Colonic mucosa (tissue), 4 donors: Measurements from ENCODE around the gene MTG1. TPM values are rescaled to one million over a fixed set of nuclear protein-coding genes. Genes with fewer than 3 reads are reported as not detected.

Experiments
- DNase-seq: peaks from one replicate; pipeline ENCODE4 v3.0.0-alpha.2; 2020
- H3K27ac ChIP-seq: fragments of 200-600 bp; one replicate; pipeline ENCODE4 v1.8.0; 2021
- H3K27me3 ChIP-seq: fragments of 200-600 bp; one replicate; pipeline ENCODE4 v1.8.0; 2021
- H3K36me3 ChIP-seq: fragments of 200-600 bp; one replicate; pipeline ENCODE4 v1.8.0; 2021
- H3K4me1 ChIP-seq: fragments of 200-600 bp; one replicate; pipeline ENCODE4 v1.8.0; 2021; ENCODE audit warnings: mild to moderate bottlenecking
- H3K4me3 ChIP-seq: fragments of 200-600 bp; one replicate; pipeline ENCODE4 v1.8.0; 2021
- H3K9ac ChIP-seq, 2 donors: one replicate each; pipeline ENCODE4 v1.7.0; 2013; ENCODE audit warnings: control low read depth in 2 of 2, low read depth in 2 of 2, low read length in 2 of 2
- H3K9me3 ChIP-seq: fragments of 200-600 bp; one replicate; pipeline ENCODE4 v1.8.0; 2021
- CTCF ChIP-seq: fragments of 200-600 bp; IDR thresholded peaks from one replicate; pipeline ENCODE4 v1.8.0; 2022; ENCODE audit warnings: antibody characterized with exemption, mild to moderate bottlenecking
- intact Hi-C: fragments of 100-400 bp; cut with DNase I; formaldehyde crosslinking; loops from one replicate; pipeline ENCODE4 v1.14.1; 2022
- total RNA-seq, 2 donors: library from RNA; stranded (reverse); fragmentation: NEBNext Ultra II Directional in 1 of 2; extraction: Animal tissue kit (Norgen Biotek cat#: 25700) in 1 of 2; gene quantifications; one replicate each; pipeline ENCODE4 v1.2.1, GENCODE V29; 2021
- donor health status: healthy.
- donor health status: DM: no; HTN: no; CAD: no.
- donor health status: DM: no; HTN: no; CAD: no.

MTG1 gene
- total RNA-seq, 2 donors from 2014 or later, result 31.2 to 59.5 TPM

GRCh38 chr10:133461027-133461426 is 67.1 kb downstream of the MTG1 start:
- DNase-seq, result no peak
- intact Hi-C loops, result no loop called here
- no peak overlapping the region for H3K4me3 ChIP-seq
- H3K9me3 ChIP-seq, result no peaks in the 10 kb centered on the region
- TF ChIP-seq CTCF, result no peak
- H3K36me3 ChIP-seq, result no peaks in the 10 kb centered on the region
- no peaks in the 10 kb centered on the region for H3K4me1 ChIP-seq
- no peak overlapping the region for H3K9ac ChIP-seq
- H3K27me3 ChIP-seq, result no peaks in the 10 kb centered on the region
- H3K27ac ChIP-seq, result no peak overlapping the region

GRCh38 chr10:133461841-133462240 is 67.9 kb downstream of the MTG1 start:
- H3K27me3 ChIP-seq, result no peaks in the 10 kb centered on the region
- no peaks in the 10 kb centered on the region for H3K36me3 ChIP-seq
- DNase-seq, result no peak
- TF ChIP-seq CTCF, result no peak
- no peak overlapping the region for H3K4me3 ChIP-seq
- no peaks in the 10 kb centered on the region for H3K4me1 ChIP-seq
- H3K9me3 ChIP-seq, result no peaks in the 10 kb centered on the region
- H3K9ac ChIP-seq, result no peak overlapping the region
- no peak overlapping the region for H3K27ac ChIP-seq
- intact Hi-C loops, result no loop called here

- Histone ChIP-seq H3K36me3 (no peaks in the 10 kb centered on the region), H3K27ac (no peak overlapping the region), H3K27me3 (no peaks in the 10 kb centered on the region), H3K4me1 (no peaks in the 10 kb centered on the region), H3K4me3 (no peak overlapping the region), H3K9ac (no peak overlapping the region), H3K9me3 (no peaks in the 10 kb centered on the region)
- TF ChIP-seq CTCF, result no peak
- intact Hi-C loops, result no loop called here
- DNase-seq, result no peak
Measured at GRCh38 chr10:133462512-133463305, 68.8 kb downstream of the MTG1 start.

GRCh38 chr10:133464582-133465031 is 70.7 kb downstream of the MTG1 start:
- no peak overlapping the region for H3K9ac ChIP-seq
- no peaks in the 10 kb centered on the region for H3K9me3 ChIP-seq
- no peak overlapping the region for H3K4me3 ChIP-seq
- H3K36me3 ChIP-seq, result no peaks in the 10 kb centered on the region
- H3K27ac ChIP-seq, result no peak overlapping the region
- H3K27me3 ChIP-seq, result no peaks in the 10 kb centered on the region
- DNase-seq, result peak; percentile 13
- TF ChIP-seq CTCF, result no peak
- intact Hi-C loops, result no loop called here
- no peaks in the 10 kb centered on the region for H3K4me1 ChIP-seq

- intact Hi-C loops, result no loop called here
- no peak overlapping the region for H3K27ac ChIP-seq
- no peak overlapping the region for H3K9ac ChIP-seq
- no peaks in the 10 kb centered on the region for H3K27me3 ChIP-seq
- H3K36me3 ChIP-seq, result no peaks in the 10 kb centered on the region
- no peak overlapping the region for H3K4me3 ChIP-seq
- H3K4me1 ChIP-seq, result no peaks in the 10 kb centered on the region
- no peak for DNase-seq
- no peak for TF ChIP-seq CTCF
- H3K9me3 ChIP-seq, result peaks cover 1% of the 10 kb centered on the region
Measured at GRCh38 chr10:133465191-133465949, 71.4 kb downstream of the MTG1 start.
